ENCODE results near the gene TTC16.

The TTC16 gene

GRCh38 chr9:127706836-127707241 is 9.0 kb upstream of the TTC16 start, which contains the start of gene CFAP157:
Gene CFAP157 (plus strand): TSS chr9:127706988. CDS start chr9:127707032, 44 bp downstream.
- no peak within 1 kb of the TSS for H3K27ac ChIP-seq
- H3K4me3 ChIP-seq = no peak within 1 kb of the TSS
- no peak for TF ChIP-seq CTCF (IDR thresholded peaks at IDR 0.05)
- DNase-seq (ENCODE audit: low spot score) = no peak

- no peak overlapping the region for H3K27ac ChIP-seq
- no peak overlapping the region for H3K4me3 ChIP-seq
- no peak for DNase-seq (ENCODE audit: low spot score)
- no peak for TF ChIP-seq CTCF (IDR thresholded peaks at IDR 0.05)
These were observed 8.1 kb upstream of the TTC16 start for GRCh38 chr9:127707766-127708165.

GRCh38 chr9:127708952-127709587 is 6.8 kb upstream of the TTC16 start:
- Histone ChIP-seq H3K4me3 (no peak overlapping the region), H3K27ac (no peak overlapping the region)
- no peak for TF ChIP-seq CTCF (IDR thresholded peaks at IDR 0.05)
- no peak for DNase-seq (ENCODE audit: low spot score)

- no peak overlapping the region for H3K4me3 ChIP-seq
- no peak for TF ChIP-seq CTCF (IDR thresholded peaks at IDR 0.05)
- no peak for DNase-seq (ENCODE audit: low spot score)
- H3K27ac ChIP-seq = no peak overlapping the region
These were observed 5.6 kb upstream of the TTC16 start for GRCh38 chr9:127710204-127710783.

GRCh38 chr9:127711226-127711701 is 4.6 kb upstream of the TTC16 start:
- no peak overlapping the region for H3K27ac ChIP-seq
- no peak overlapping the region for H3K4me3 ChIP-seq
- DNase-seq (ENCODE audit: low spot score) = no peak
- TF ChIP-seq CTCF (IDR thresholded peaks at IDR 0.05) = no peak

- H3K4me3 ChIP-seq = no peak overlapping the region
- no peak for DNase-seq (ENCODE audit: low spot score)
- TF ChIP-seq CTCF (IDR thresholded peaks at IDR 0.05) = no peak
- no peak overlapping the region for H3K27ac ChIP-seq
These were observed 4.0 kb upstream of the TTC16 start for GRCh38 chr9:127711831-127712274.

- no peak for TF ChIP-seq CTCF (IDR thresholded peaks at IDR 0.05)
- no peak for DNase-seq (ENCODE audit: low spot score)
- H3K27ac ChIP-seq = no peak overlapping the region
- H3K4me3 ChIP-seq = no peak overlapping the region
These were observed 3.5 kb upstream of the TTC16 start for GRCh38 chr9:127712371-127712770.
